Vagina (tissue), 2 donors: ENCODE measurements around the gene POR.
"Not testable (repeated sequence)": the region's sequence is repeated elsewhere in the genome, so short reads cannot be mapped to it uniquely, and the experiment has no call there.

Experiments
- CTCF ChIP-seq, 3 experiments: fragments of 450-650 bp in 2 of 3; fragments of 200-600 bp in 1 of 3; sonication (generic) in 1 of 3; IDR thresholded peaks; one replicate each; pipeline ENCODE4 v1.5.1; 2017 to 2019; ENCODE audit warnings: antibody characterized with exemption in 3 of 3, mild to moderate bottlenecking in 2 of 3, moderate library complexity in 2 of 3
- POLR2A ChIP-seq, 2 donors: fragments of 450-650 bp; IDR thresholded peaks; one replicate each; pipeline ENCODE4 v1.6.1; 2017; ENCODE audit warnings: antibody characterized with exemption in 2 of 2, mild to moderate bottlenecking in 2 of 2, moderate library complexity in 2 of 2

GRCh38 chr7:75874180-75874579 lies 40.8 kb upstream of the POR start:
- not testable (repeated sequence) for TF ChIP-seq CTCF, POLR2A (IDR thresholded peaks at IDR 0.05)
